Lower lobe of right lung (tissue), 2 donors: Measurements from ENCODE around the gene CECR2. TPM values are rescaled to one million over a fixed set of nuclear protein-coding genes. Genes with fewer than 3 reads are reported as not detected.

Experiments
- ATAC-seq, 2 donors: fragments of 200-7000 bp; cut with Tn5 transposase; one replicate each; pipeline ENCODE4 v1.9.1; 2020 to 2022; ENCODE audit warnings: mild to moderate bottlenecking in 2 of 2, moderate library complexity in 2 of 2
- DNase-seq: peaks from one replicate; pipeline ENCODE4 v3.0.0-alpha.2; 2020
- H3K27ac ChIP-seq: fragments of 200-600 bp; one replicate; pipeline ENCODE4 v1.8.0; 2022
- H3K27me3 ChIP-seq: fragments of 200-600 bp; one replicate; pipeline ENCODE4 v1.8.0; 2022; ENCODE audit warnings: low read depth
- H3K36me3 ChIP-seq: fragments of 200-600 bp; one replicate; pipeline ENCODE4 v1.8.0; 2022; ENCODE audit warnings: mild to moderate bottlenecking
- H3K4me1 ChIP-seq: fragments of 200-600 bp; one replicate; pipeline ENCODE4 v1.8.0; 2022
- H3K4me3 ChIP-seq: fragments of 200-600 bp; one replicate; pipeline ENCODE4 v1.8.0; 2022; ENCODE audit warnings: mild to moderate bottlenecking
- H3K9me3 ChIP-seq: fragments of 200-600 bp; one replicate; pipeline ENCODE4 v1.8.0; 2022
- intact Hi-C: fragments of 100-400 bp; cut with DNase I; formaldehyde crosslinking; loops from one replicate; pipeline ENCODE4 v1.11.0; 2022
- total RNA-seq: library from RNA; stranded (reverse); fragmentation: NEBNext Ultra II Directional; extraction: Animal tissue kit (Norgen Biotek cat#: 25700); gene quantifications from one replicate; pipeline ENCODE4 v1.2.1, GENCODE V29; 2021
- TF ChIP-seq, protein P1 (sequence below): fragments of 200-600 bp; IDR thresholded peaks from one replicate; pipeline ENCODE4 v1.8.0; 2022; ENCODE audit warnings: antibody characterized with exemption, mild to moderate bottlenecking
- donor health status: DM: no; HTN: yes; CAD: no; lungs with severe emphysema.

Gene CECR2
- total RNA-seq, 1 donor from 2014 or later = 10.9 TPM

- TF ChIP-seq, protein P1, sequence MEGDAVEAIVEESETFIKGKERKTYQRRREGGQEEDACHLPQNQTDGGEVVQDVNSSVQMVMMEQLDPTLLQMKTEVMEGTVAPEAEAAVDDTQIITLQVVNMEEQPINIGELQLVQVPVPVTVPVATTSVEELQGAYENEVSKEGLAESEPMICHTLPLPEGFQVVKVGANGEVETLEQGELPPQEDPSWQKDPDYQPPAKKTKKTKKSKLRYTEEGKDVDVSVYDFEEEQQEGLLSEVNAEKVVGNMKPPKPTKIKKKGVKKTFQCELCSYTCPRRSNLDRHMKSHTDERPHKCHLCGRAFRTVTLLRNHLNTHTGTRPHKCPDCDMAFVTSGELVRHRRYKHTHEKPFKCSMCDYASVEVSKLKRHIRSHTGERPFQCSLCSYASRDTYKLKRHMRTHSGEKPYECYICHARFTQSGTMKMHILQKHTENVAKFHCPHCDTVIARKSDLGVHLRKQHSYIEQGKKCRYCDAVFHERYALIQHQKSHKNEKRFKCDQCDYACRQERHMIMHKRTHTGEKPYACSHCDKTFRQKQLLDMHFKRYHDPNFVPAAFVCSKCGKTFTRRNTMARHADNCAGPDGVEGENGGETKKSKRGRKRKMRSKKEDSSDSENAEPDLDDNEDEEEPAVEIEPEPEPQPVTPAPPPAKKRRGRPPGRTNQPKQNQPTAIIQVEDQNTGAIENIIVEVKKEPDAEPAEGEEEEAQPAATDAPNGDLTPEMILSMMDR = no peak
- intact Hi-C loops = no loop called here
- Histone ChIP-seq H3K4me3 (no peak overlapping the region), H3K36me3 (no peaks in the 10 kb centered on the region), H3K27me3 (no peaks in the 10 kb centered on the region), H3K4me1 (no peaks in the 10 kb centered on the region), H3K27ac (no peak overlapping the region), H3K9me3 (no peaks in the 10 kb centered on the region)
- DNase-seq = no peak
- ATAC-seq = peak; percentile 71 to 74
Measured at GRCh38 chr22:17430412-17430811, 61.2 kb downstream of the CECR2 start.

DNA sequence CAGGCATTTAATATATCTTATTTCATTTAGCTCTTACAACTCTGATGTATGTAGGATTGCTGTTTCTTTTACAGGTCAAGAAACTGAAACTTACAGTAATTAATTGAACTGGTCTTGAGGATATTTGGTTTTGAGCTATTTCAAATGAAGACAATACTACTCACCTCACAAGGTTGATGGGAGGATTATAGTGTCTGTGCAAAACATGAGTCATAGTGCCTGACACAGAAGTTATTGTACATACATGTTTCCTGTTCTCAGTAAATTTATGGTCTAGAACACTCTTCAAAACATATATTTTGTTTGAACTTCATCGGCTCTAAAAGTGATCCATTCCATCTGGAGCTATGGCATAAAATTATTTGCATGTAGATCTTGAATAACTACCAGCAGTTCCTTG lies 61.9 kb downstream of the CECR2 start:
- Histone ChIP-seq H3K9me3 (no peaks in the 10 kb centered on the region), H3K36me3 (no peaks in the 10 kb centered on the region), H3K27ac (no peak overlapping the region), H3K27me3 (no peaks in the 10 kb centered on the region), H3K4me1 (peaks cover 2% of the 10 kb centered on the region), H3K4me3 (no peak overlapping the region)
- TF ChIP-seq, protein P1 = no peak
- intact Hi-C loops = no loop called here
- DNase-seq (no peak), ATAC-seq (no peak)

DNA sequence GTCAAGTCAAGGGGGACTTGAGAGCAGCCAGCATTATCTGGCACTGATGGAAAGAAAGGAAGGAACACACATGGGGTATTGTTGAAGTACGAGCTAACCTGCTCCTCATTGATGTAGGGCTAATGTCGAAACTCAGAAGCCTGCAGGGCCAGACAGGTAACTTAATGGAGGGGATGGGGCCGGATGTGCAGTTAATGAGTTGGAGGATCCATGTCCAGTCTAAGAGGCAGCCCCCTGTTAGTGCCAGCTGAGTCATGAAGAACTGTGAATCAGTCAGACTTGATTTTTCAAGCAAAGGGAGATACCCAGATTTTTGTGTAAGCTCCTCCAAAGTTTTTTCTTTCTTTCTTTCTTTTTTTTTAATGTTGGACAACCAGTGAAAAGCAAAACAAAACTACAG lies 65.6 kb downstream of the CECR2 start:
- Histone ChIP-seq H3K4me3 (no peak overlapping the region), H3K9me3 (no peaks in the 10 kb centered on the region), H3K27me3 (no peaks in the 10 kb centered on the region), H3K27ac (no peak overlapping the region), H3K36me3 (no peaks in the 10 kb centered on the region), H3K4me1 (peaks cover 12% of the 10 kb centered on the region)
- DNase-seq (no peak), ATAC-seq (no peak)
- TF ChIP-seq, protein P1 = no peak
- intact Hi-C loops = no loop called here

- Histone ChIP-seq H3K9me3 (no peaks in the 10 kb centered on the region), H3K27ac (no peak overlapping the region), H3K27me3 (no peaks in the 10 kb centered on the region), H3K36me3 (no peaks in the 10 kb centered on the region), H3K4me1 (peaks cover 12% of the 10 kb centered on the region), H3K4me3 (no peak overlapping the region)
- ATAC-seq (no peak), DNase-seq (no peak)
- intact Hi-C loops = no loop called here
- TF ChIP-seq, protein P1 = no peak
Measured at GRCh38 chr22:17435375-17435774, 66.1 kb downstream of the CECR2 start.

GRCh38 chr22:17436382-17436980 lies 67.2 kb downstream of the CECR2 start:
- Histone ChIP-seq H3K9me3 (no peaks in the 10 kb centered on the region), H3K27ac (no peak overlapping the region), H3K4me3 (no peak overlapping the region), H3K27me3 (no peaks in the 10 kb centered on the region), H3K4me1 (peaks cover 12% of the 10 kb centered on the region), H3K36me3 (no peaks in the 10 kb centered on the region)
- DNase-seq (no peak), ATAC-seq (peak; percentile 68 to 84)
- TF ChIP-seq, protein P1 = no peak
- intact Hi-C loops = no loop called here
